H9 (cell line): ENCODE measurements around the gene MESP1. TPM values are rescaled to one million over a fixed set of nuclear protein-coding genes. Genes with fewer than 3 reads are reported as not detected.
A peak's percentile ranks its signal among the peaks of the same experiment; 100 is the strongest.
"Not testable (repeated sequence)": the region's sequence is repeated elsewhere in the genome, so short reads cannot be mapped to it uniquely, and the experiment has no call there.

Source experiments
- DNase-seq: peaks from one replicate; pipeline ENCODE4 v3.0.0-alpha.2; 2017
- H2AFZ ChIP-seq: one replicate; pipeline ENCODE4 v1.6.1; 2013; ENCODE audit warnings: mild to moderate bottlenecking, low read length, control low read depth, moderate library complexity
- H2AK5ac ChIP-seq: 2 replicates; pipeline ENCODE4 v1.6.1; 2013; ENCODE audit warnings: low read length, control low read depth, mixed read lengths; ENCODE audit not compliant: insufficient read length
- H2BK120ac ChIP-seq: one replicate; pipeline ENCODE4 v1.6.1; 2013; ENCODE audit warnings: low read depth, mild to moderate bottlenecking, low read length, control low read depth, inconsistent platforms; ENCODE audit not compliant: poor library complexity, severe bottlenecking
- H2BK12ac ChIP-seq: 2 replicates; pipeline ENCODE4 v1.6.1; 2013; ENCODE audit warnings: low read length, control low read depth, mixed read lengths, low read depth; ENCODE audit not compliant: insufficient read length
- H2BK15ac ChIP-seq: 2 replicates; pipeline ENCODE4 v1.6.1; 2013; ENCODE audit warnings: low read depth, low read length, control low read depth
- H2BK20ac ChIP-seq: one replicate; pipeline ENCODE4 v1.6.1; 2013; ENCODE audit warnings: low read depth, mild to moderate bottlenecking, low read length, control low read depth, inconsistent platforms; ENCODE audit not compliant: poor library complexity, severe bottlenecking
- H2BK5ac ChIP-seq: 2 replicates; pipeline ENCODE4 v1.6.1; 2013; ENCODE audit warnings: low read length, control low read depth, mixed read lengths; ENCODE audit not compliant: insufficient read length
- H3K14ac ChIP-seq: 2 replicates; pipeline ENCODE4 v1.6.1; 2013; ENCODE audit warnings: low read length, control low read depth; ENCODE audit not compliant: insufficient read depth
- H3K18ac ChIP-seq: 2 replicates; pipeline ENCODE4 v1.6.1; 2013; ENCODE audit warnings: low read depth, mild to moderate bottlenecking, mixed read lengths, low read length, control low read depth; ENCODE audit not compliant: insufficient read length
- H3K23ac ChIP-seq: 2 replicates; pipeline ENCODE4 v1.6.1; 2013; ENCODE audit warnings: low read length, control low read depth, mixed read lengths, low read depth; ENCODE audit not compliant: insufficient read length
- H3K23me2 ChIP-seq: 2 replicates; pipeline ENCODE4 v1.6.1; 2013; ENCODE audit warnings: low read depth, mild to moderate bottlenecking, mixed read lengths, low read length, control low read depth; ENCODE audit not compliant: insufficient read length, poor library complexity, severe bottlenecking
- H3K27ac ChIP-seq: 2 replicates; pipeline ENCODE4 v1.5.1; 2013; ENCODE audit warnings: low read length, control low read depth, mixed read lengths, low read depth; ENCODE audit not compliant: insufficient read length
- H3K27me3 ChIP-seq: 2 replicates; pipeline ENCODE4 v1.6.1; 2013; ENCODE audit warnings: low read length, control low read depth, inconsistent platforms; ENCODE audit not compliant: insufficient read depth
- H3K4ac ChIP-seq: 2 replicates; pipeline ENCODE4 v1.6.1; 2013; ENCODE audit warnings: low read depth, mild to moderate bottlenecking, control low read depth, inconsistent platforms, low read length, moderate library complexity
- H3K4me1 ChIP-seq: 2 replicates; pipeline ENCODE4 v1.6.1; 2013; ENCODE audit warnings: low read length, control low read depth, inconsistent platforms; ENCODE audit not compliant: insufficient read depth
- H3K4me2 ChIP-seq: 2 replicates; pipeline ENCODE4 v1.6.1; 2013; ENCODE audit warnings: low read length, control low read depth, mixed read lengths; ENCODE audit not compliant: insufficient read length, insufficient read depth
- H3K56ac ChIP-seq: 2 replicates; pipeline ENCODE4 v1.6.1; 2013; ENCODE audit warnings: low read depth, mild to moderate bottlenecking, mixed read lengths, low read length, control low read depth; ENCODE audit not compliant: insufficient read length
- H3K79me1 ChIP-seq: 2 replicates; pipeline ENCODE4 v1.6.1; 2013; ENCODE audit warnings: low read depth, mild to moderate bottlenecking, moderate library complexity, low read length, control low read depth, inconsistent platforms; ENCODE audit not compliant: insufficient read depth, poor library complexity, severe bottlenecking
- H3K79me2 ChIP-seq: 2 replicates; pipeline ENCODE4 v1.6.1; 2013; ENCODE audit warnings: low read length, control low read depth, inconsistent platforms; ENCODE audit not compliant: insufficient read depth
- H3K9ac ChIP-seq: 2 replicates; pipeline ENCODE4 v1.6.1; 2013; ENCODE audit warnings: low read length, control low read depth, mixed read lengths; ENCODE audit not compliant: insufficient read length; ENCODE audit errors: extremely low read depth
- H3K9me3 ChIP-seq: one replicate; pipeline ENCODE4 v1.6.1; 2013; ENCODE audit warnings: low read depth, low read length, inconsistent platforms; ENCODE audit not compliant: control insufficient read depth
- H3T11ph ChIP-seq: one replicate; pipeline ENCODE4 v1.6.1; 2013; ENCODE audit warnings: mild to moderate bottlenecking, low read length, control low read depth, inconsistent platforms
- H4K20me1 ChIP-seq: one replicate; pipeline ENCODE4 v1.6.1; 2013; ENCODE audit not compliant: control insufficient read depth, insufficient read length, insufficient read depth
- H4K5ac ChIP-seq: 2 replicates; pipeline ENCODE4 v1.6.1; 2013; ENCODE audit warnings: low read depth, mild to moderate bottlenecking, mixed read lengths, low read length, control low read depth; ENCODE audit not compliant: insufficient read length
- H4K8ac ChIP-seq: replicated peaks from 2 replicates; pipeline ENCODE4 v1.6.1; 2013; ENCODE audit warnings: low read length, control low read depth, mixed read lengths, low read depth; ENCODE audit not compliant: insufficient read length
- H4K91ac ChIP-seq: 2 replicates; pipeline ENCODE4 v1.6.1; 2013; ENCODE audit warnings: low read depth, mild to moderate bottlenecking, moderate library complexity, mixed read lengths, low read length, control low read depth; ENCODE audit not compliant: insufficient read length
- H3K27ac Mint-ChIP-seq, 3 experiments: 2 replicates in 2 of 3; 3 replicates in 1 of 3; pipeline ENCODE4 v1.8.0; 2020 to 2021; ENCODE audit warnings: mixed read lengths in 3 of 3, mild to moderate bottlenecking in 1 of 3, moderate library complexity in 1 of 3
- H3K27me3 Mint-ChIP-seq: 2 replicates; pipeline ENCODE4 v1.8.0; 2021; ENCODE audit warnings: low read depth, mild to moderate bottlenecking, moderate library complexity, mixed read lengths
- H3K36me3 Mint-ChIP-seq, 3 experiments: 2 replicates in 2 of 3; 3 replicates in 1 of 3; pipeline ENCODE4 v1.8.0; 2020 to 2021; ENCODE audit warnings: low read depth in 3 of 3, mixed read lengths in 3 of 3; ENCODE audit not compliant: insufficient read depth in 1 of 3
- H3K4me1 Mint-ChIP-seq, 2 experiments: 2 replicates each; pipeline ENCODE4 v1.8.0; 2020; ENCODE audit warnings: mixed read lengths in 2 of 2
- H3K4me3 Mint-ChIP-seq, 2 experiments: 2 replicates in 1 of 2; 3 replicates in 1 of 2; pipeline ENCODE4 v1.8.0; 2020 to 2021; ENCODE audit warnings: mild to moderate bottlenecking in 2 of 2, mixed read lengths in 2 of 2, moderate library complexity in 1 of 2
- H3K9me3 Mint-ChIP-seq, 2 experiments: 2 replicates in 1 of 2; 3 replicates in 1 of 2; pipeline ENCODE4 v1.8.0; 2020; ENCODE audit warnings: mild to moderate bottlenecking in 2 of 2, mixed read lengths in 2 of 2, moderate library complexity in 1 of 2
- CTCF ChIP-seq: fragments of 200-600 bp; sonication (generic); conservative IDR thresholded peaks from 3 replicates; pipeline ENCODE4 v1.8.0; 2021; ENCODE audit warnings: antibody characterized with exemption, mild to moderate bottlenecking
- WGBS: extraction: QIAGEN DNeasy Blood & Tissue Kit; methylation state at CpG from one replicate; pipeline ENCODE4 v1.1.7; 2013; ENCODE audit warnings: missing lambda C conversion rate, low lambda C conversion rate, mixed read lengths; ENCODE audit not compliant: insufficient read length; ENCODE audit errors: extremely low coverage; 5-methylcytosine and 5-hydroxymethylcytosine counted together
- total RNA-seq: library from RNA; stranded (reverse); gene quantifications from 2 replicates; pipeline ENCODE4 v1.2.1, GENCODE V29; 2021

Gene MESP1
- total RNA-seq, 1 experiment from 2014 or later = not detected

DNA sequence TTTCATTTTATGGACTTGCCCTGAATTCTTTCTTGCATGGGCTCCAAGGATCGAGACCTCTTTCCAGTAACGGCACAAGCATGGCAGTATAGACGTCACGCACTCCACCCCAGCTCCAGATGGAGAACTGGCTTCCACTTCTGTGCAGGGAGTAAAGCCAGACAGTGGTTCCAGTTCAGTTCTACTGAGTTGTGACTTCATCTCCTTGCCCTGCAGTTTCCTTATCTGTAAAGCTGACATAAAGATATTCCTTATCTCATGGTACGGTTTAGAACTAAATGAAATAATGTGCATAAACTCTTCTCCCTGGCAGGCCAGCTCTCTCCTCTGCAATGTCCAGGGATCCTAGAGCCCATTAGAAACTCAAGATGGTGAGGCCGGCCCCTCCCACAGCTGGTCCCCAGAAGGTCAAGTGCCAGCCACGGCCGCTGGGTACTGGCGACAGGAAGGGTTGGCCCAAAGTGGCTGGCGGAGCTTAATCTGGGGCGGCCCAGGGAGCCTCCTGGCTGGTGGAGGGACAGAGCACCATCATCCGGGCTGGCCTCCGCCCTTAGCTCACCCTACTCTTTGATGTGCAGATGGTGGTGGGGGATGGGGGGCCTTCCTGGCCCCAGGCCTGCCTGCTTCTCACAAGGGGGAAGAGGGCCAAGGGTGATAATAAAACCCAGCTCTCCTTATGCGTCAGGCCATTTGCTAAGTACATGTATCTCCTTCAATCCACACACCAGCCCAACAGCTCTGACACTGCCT lies 32.2 kb upstream of the MESP1 start:
- Mint-ChIP-seq H3K4me1 (peaks cover 21 to 24% of the 10 kb centered on the region in 2 experiments), H3K4me3 (no peak overlapping the region), H3K27ac (no peak overlapping the region), H3K27me3 (peaks cover 39% of the 10 kb centered on the region), H3K9me3 (peaks cover 7 to 10% of the 10 kb centered on the region in 2 experiments), H3K36me3 (peaks cover 4 to 8% (median 4%) of the 10 kb centered on the region in 3 experiments; a peak in 5 of 7 replicates)
- no peaks in the 10 kb centered on the region for H3K23me2 ChIP-seq
- H3K56ac ChIP-seq = no peak overlapping the region
- no peak overlapping the region for H3K4me2 ChIP-seq
- no peak overlapping the region for H4K5ac ChIP-seq
- no peak overlapping the region for H3K27ac ChIP-seq
- no peak overlapping the region for H3K23ac ChIP-seq
- H2BK5ac ChIP-seq = no peak overlapping the region
- H3K14ac ChIP-seq = no peak overlapping the region
- no peak overlapping the region for H3K9ac ChIP-seq
- no peak for TF ChIP-seq CTCF
- H3K9me3 ChIP-seq = no peaks in the 10 kb centered on the region
- no peak overlapping the region for H3K4ac ChIP-seq
- H4K8ac ChIP-seq = no peak overlapping the region
- no peak overlapping the region for H3K18ac ChIP-seq
- no peak overlapping the region for H2BK12ac ChIP-seq
- no peaks in the 10 kb centered on the region; the same call in 1 of the 2 replicates for H3K27me3 ChIP-seq
- H4K91ac ChIP-seq = no peak overlapping the region
- no peak overlapping the region for H2BK15ac ChIP-seq
- no peaks in the 10 kb centered on the region for H3K79me1 ChIP-seq
- peak; percentile 79 for DNase-seq
- H2BK20ac ChIP-seq = no peak overlapping the region
- H2AK5ac ChIP-seq = no peak overlapping the region
- H4K20me1 ChIP-seq = no peaks in the 10 kb centered on the region
- H2AFZ ChIP-seq = no peak overlapping the region
- no peak overlapping the region for H2BK120ac ChIP-seq
- WGBS = no CpG with 5 or more reads among the region's 14 CpGs
- peaks cover 6% of the 10 kb centered on the region for H3K4me1 ChIP-seq
- H3T11ph ChIP-seq = no peak overlapping the region
- H3K79me2 ChIP-seq = no peaks in the 10 kb centered on the region

- not testable (repeated sequence) for H3K4me3 Mint-ChIP-seq
Measured at GRCh38 chr15:89782619-89782950, 31.5 kb upstream of the MESP1 start.

More at GRCh38 chr15:89782619-89782950, 31.5 kb upstream of the MESP1 start:
- H2AFZ ChIP-seq, H3K23ac ChIP-seq, H3K36me3 Mint-ChIP-seq, H2BK12ac ChIP-seq, H3K18ac ChIP-seq, H3K56ac ChIP-seq, H3K14ac ChIP-seq, H4K20me1 ChIP-seq, H2AK5ac ChIP-seq, H3K79me1 ChIP-seq, H4K5ac ChIP-seq, H3T11ph ChIP-seq, H3K9me3 ChIP-seq, H3K27me3 ChIP-seq, H3K4me1 ChIP-seq, H2BK20ac ChIP-seq, H3K27ac ChIP-seq, H3K4ac ChIP-seq, H3K79me2 ChIP-seq, H4K8ac ChIP-seq, H3K9ac ChIP-seq, H3K4me2 ChIP-seq, H3K9me3 Mint-ChIP-seq, H3K27ac Mint-ChIP-seq, DNase-seq, H4K91ac ChIP-seq, H2BK5ac ChIP-seq, H3K23me2 ChIP-seq, H2BK120ac ChIP-seq, H2BK15ac ChIP-seq: not testable (repeated sequence)
- H3K27me3 Mint-ChIP-seq = peaks cover 46% of the 10 kb centered on the region
- H3K4me1 Mint-ChIP-seq = peaks cover 21 to 24% of the 10 kb centered on the region in 2 experiments
- no CpG with 5 or more reads among the region's 9 CpGs for WGBS
